GM18502 (cell line): Measurements from ENCODE around the gene KCTD8.
"Not testable (repeated sequence)": the region's sequence is repeated elsewhere in the genome, so short reads cannot be mapped to it uniquely, and the experiment has no call there.

ENCODE experiments used
- ATAC-seq: cut with Tn5 transposase; IDR thresholded peaks from one replicate; pipeline ENCODE4 v1.9.1; 2021; ENCODE audit warnings: mild to moderate bottlenecking; ENCODE audit not compliant: unreplicated experiment, poor library complexity

The KCTD8 gene

GRCh38 chr4:44167766-44168165 lies 280.8 kb downstream of the KCTD8 start:
- not testable (repeated sequence) for ATAC-seq

GRCh38 chr4:44165938-44166337 lies 282.7 kb downstream of the KCTD8 start:
- no peak for ATAC-seq

GRCh38 chr4:44162538-44163270 lies 285.9 kb downstream of the KCTD8 start:
- ATAC-seq: no peak

- no peak for ATAC-seq
Measured at GRCh38 chr4:44161756-44162155, 286.9 kb downstream of the KCTD8 start.

- ATAC-seq: no peak
Measured at GRCh38 chr4:44160776-44161367, 287.7 kb downstream of the KCTD8 start.

GRCh38 chr4:44159991-44160390 lies 288.6 kb downstream of the KCTD8 start:
- no peak for ATAC-seq

GRCh38 chr4:44157611-44158277 lies 290.9 kb downstream of the KCTD8 start:
- ATAC-seq: no peak

GRCh38 chr4:44150091-44150576 lies 298.5 kb downstream of the KCTD8 start:
- ATAC-seq: no peak

GRCh38 chr4:44149282-44149681 lies 299.3 kb downstream of the KCTD8 start:
- ATAC-seq: no peak

- no peak for ATAC-seq
Measured at GRCh38 chr4:44147571-44148075, 301.0 kb downstream of the KCTD8 start.

- ATAC-seq: no peak
Measured at GRCh38 chr4:44146516-44146915, 302.1 kb downstream of the KCTD8 start.

- ATAC-seq: no peak
Measured at GRCh38 chr4:44145868-44146267, 302.7 kb downstream of the KCTD8 start.

- ATAC-seq: no peak
Measured at GRCh38 chr4:44132526-44132925, 316.1 kb downstream of the KCTD8 start.
